Measurements from ENCODE around the gene TBCA.

DNA sequence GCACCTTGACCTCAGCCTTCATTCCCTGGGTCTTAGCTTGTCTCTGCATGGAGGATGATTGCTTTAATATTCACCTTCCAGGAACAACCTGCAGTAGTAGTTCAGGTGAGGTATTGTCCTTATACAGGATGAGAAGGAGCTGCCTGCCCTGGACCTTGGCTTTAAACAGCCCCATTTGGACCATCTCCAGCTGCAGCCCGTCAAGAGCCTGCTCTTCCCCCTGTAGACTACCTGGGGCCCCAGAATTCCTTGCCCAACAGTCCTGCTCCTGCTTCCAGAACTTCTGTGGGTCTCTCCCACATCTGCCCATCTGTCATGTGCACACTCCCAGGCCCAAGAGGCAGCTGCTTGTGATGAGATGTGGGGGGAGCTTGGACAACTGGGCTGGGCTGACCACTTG, 125.5 kb downstream of the TBCA start:
- no peak for TF ChIP-seq CTCF (IDR thresholded peaks at IDR 0.05; ENCODE audit: low read depth, low read length, poor library complexity, severe bottlenecking)
- TF ChIP-seq EZH2phosphoT487 (IDR thresholded peaks at IDR 0.05; ENCODE audit: borderline replicate concordance, low read length) = no peak
